K562 treated with DMSO at 1 percent for 12 hours (cell line): ENCODE measurements around the gene TXNDC16. TPM values are rescaled to one million over a fixed set of nuclear protein-coding genes. Genes with fewer than 3 reads are reported as not detected.

Experiments
- total RNA-seq: library from RNA; unstranded; fragments of 300-600 nt; gene quantifications from 2 replicates; pipeline ENCODE4 v1.2.3, GENCODE V29; 2022; ENCODE audit not compliant: insufficient read depth

The TXNDC16 gene, protein sequence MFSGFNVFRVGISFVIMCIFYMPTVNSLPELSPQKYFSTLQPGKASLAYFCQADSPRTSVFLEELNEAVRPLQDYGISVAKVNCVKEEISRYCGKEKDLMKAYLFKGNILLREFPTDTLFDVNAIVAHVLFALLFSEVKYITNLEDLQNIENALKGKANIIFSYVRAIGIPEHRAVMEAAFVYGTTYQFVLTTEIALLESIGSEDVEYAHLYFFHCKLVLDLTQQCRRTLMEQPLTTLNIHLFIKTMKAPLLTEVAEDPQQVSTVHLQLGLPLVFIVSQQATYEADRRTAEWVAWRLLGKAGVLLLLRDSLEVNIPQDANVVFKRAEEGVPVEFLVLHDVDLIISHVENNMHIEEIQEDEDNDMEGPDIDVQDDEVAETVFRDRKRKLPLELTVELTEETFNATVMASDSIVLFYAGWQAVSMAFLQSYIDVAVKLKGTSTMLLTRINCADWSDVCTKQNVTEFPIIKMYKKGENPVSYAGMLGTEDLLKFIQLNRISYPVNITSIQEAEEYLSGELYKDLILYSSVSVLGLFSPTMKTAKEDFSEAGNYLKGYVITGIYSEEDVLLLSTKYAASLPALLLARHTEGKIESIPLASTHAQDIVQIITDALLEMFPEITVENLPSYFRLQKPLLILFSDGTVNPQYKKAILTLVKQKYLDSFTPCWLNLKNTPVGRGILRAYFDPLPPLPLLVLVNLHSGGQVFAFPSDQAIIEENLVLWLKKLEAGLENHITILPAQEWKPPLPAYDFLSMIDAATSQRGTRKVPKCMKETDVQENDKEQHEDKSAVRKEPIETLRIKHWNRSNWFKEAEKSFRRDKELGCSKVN
- 1.2 and 7.1 TPM in 2 replicates for total RNA-seq

DNA sequence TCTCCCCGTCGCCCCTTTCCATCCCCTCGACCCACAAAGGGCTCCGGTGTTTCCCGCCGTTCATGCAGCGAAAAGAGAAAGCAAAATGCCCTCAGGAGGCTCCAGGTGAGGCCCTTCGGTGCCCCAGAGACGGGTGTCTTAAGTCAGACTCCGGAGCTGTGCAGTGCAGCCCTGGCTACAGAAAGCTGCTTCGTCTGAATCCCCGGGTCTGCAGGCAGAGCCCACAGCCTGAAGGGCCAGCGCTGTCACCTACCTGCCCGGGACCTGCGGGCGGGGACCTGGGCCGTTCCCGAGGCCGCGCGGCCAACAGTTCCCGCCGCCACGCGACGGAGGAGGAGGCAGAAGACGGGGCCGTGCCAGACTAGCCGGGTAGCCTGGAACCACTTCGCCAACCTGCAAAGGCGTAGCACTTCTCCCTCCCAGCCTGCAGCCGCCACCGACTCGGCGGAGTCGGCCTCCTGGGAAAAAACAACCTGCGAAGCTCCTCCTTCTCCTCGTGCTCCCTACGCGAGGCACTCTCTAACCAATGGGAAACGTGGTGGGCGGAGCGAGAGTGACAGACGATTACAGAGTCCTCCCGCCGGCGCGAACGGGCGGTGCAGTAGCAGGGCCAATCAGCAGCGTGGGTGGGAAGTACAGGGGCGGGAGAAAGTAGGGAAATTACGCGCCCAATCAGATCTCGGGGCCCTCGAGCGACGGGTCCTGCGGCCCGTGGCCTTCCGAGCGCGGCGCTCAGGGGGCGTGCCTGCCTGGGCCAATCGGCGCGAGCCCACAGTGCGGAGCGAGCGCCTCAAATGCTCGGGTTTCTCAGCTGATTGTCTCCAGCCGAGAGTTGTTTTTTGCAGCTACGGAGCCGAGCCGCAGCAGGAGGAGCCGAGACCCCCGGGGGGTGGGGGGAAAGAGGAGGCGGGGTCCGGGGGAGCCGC is at the start of gene TXNDC16, which contains the start of gene GPR137C:
Gene TXNDC16 (minus strand): TSS at position 443 of the 926 bp plus-strand sequence. CDS start 8,948 bp downstream, outside the sequence.
Gene GPR137C (plus strand): TSS at position 774 of the 926 bp plus-strand sequence. CDS start 312 bp downstream, outside the sequence.

Other genes with a start within 250 kb of the TXNDC16 start
- not detected in 2 replicates for gene PTGER2, start 238.2 kb downstream of the TXNDC16 start, total RNA-seq
- not detected in 2 replicates for gene GPR137C, start 331 bp upstream of the TXNDC16 start, total RNA-seq
- 10.5 and 25.9 TPM in 2 replicates for gene ERO1A, start 143.1 kb upstream of the TXNDC16 start, total RNA-seq
- 46.1 and 66.1 TPM in 2 replicates for gene PSMC6, start 154.7 kb upstream of the TXNDC16 start, total RNA-seq
- 2.4 and 5.2 TPM in 2 replicates for gene STYX, start 177.7 kb upstream of the TXNDC16 start, total RNA-seq
- gene GNPNAT1, start 239.1 kb upstream of the TXNDC16 start, total RNA-seq: 2.8 and 10.4 TPM in 2 replicates